Lung (tissue), 12 donors: ENCODE results near the gene ZDHHC15. TPM values are rescaled to one million over a fixed set of nuclear protein-coding genes. Genes with fewer than 3 reads are reported as not detected.
"Not testable (repeated sequence)": the region's sequence is repeated elsewhere in the genome, so short reads cannot be mapped to it uniquely, and the experiment has no call there.

Experiments used
- ATAC-seq: fragments of 200-7000 bp; cut with Tn5 transposase; one replicate; pipeline ENCODE4 v1.9.1; 2020; ENCODE audit warnings: moderate number of reproducible peaks; ENCODE audit not compliant: insufficient read depth, low FRiP score
- DNase-seq, 3 donors: peaks; one replicate each; pipeline ENCODE4 v3.0.0-alpha.2; 2013 to 2017
- H3K27ac ChIP-seq, 2 donors: one replicate each; pipeline ENCODE4 v1.5.1; 2013; ENCODE audit warnings: mild to moderate bottlenecking in 2 of 2, moderate library complexity in 2 of 2, control low read depth in 1 of 2, inconsistent platforms in 1 of 2, low read depth in 1 of 2, low read length in 1 of 2
- H3K27me3 ChIP-seq, 3 donors: one replicate each; pipeline ENCODE4 v1.5.1; 2013; ENCODE audit warnings: low read length in 2 of 3; ENCODE audit not compliant: control insufficient read depth in 3 of 3, insufficient read depth in 3 of 3
- H3K36me3 ChIP-seq, 4 donors: one replicate each; pipeline ENCODE4 v1.5.1; 2013; ENCODE audit warnings: low read length in 4 of 4, mild to moderate bottlenecking in 1 of 4, moderate library complexity in 1 of 4; ENCODE audit not compliant: control insufficient read depth in 4 of 4, insufficient read depth in 4 of 4
- H3K4me1 ChIP-seq, 5 donors: one replicate each; pipeline ENCODE4 v1.5.1; 2013; ENCODE audit warnings: low read length in 5 of 5, mild to moderate bottlenecking in 2 of 5, moderate library complexity in 1 of 5; ENCODE audit not compliant: control insufficient read depth in 5 of 5, insufficient read depth in 5 of 5
- H3K4me3 ChIP-seq: one replicate; pipeline ENCODE4 v1.5.1; 2013; ENCODE audit warnings: mild to moderate bottlenecking, control low read depth, moderate library complexity
- H3K9ac ChIP-seq, 2 donors: one replicate each; pipeline ENCODE4 v1.5.1; 2013; ENCODE audit warnings: low read length in 2 of 2, control low read depth in 1 of 2; ENCODE audit not compliant: insufficient read depth in 1 of 2
- H3K9me3 ChIP-seq, 4 donors: one replicate each; pipeline ENCODE4 v1.5.1; 2013; ENCODE audit warnings: low read length in 3 of 4, mild to moderate bottlenecking in 1 of 4, moderate library complexity in 1 of 4; ENCODE audit not compliant: control insufficient read depth in 4 of 4, insufficient read depth in 3 of 4
- WGBS, 2 donors: extraction: QIAGEN DNeasy Blood & Tissue Kit; methylation state at CpG; one replicate each; pipeline ENCODE4 v1.1.7; 2013; 5-methylcytosine and 5-hydroxymethylcytosine counted together
- polyA plus RNA-seq, 2 donors: library from polyadenylated mRNA; stranded (reverse); fragments of 200-250 nt; gene quantifications; one replicate each; pipeline ENCODE4 v1.2.1, GENCODE V29; 2013
- total RNA-seq, 2 donors: library from RNA; depleted of rRNA in 1 of 2; stranded (reverse); fragments of >200 nt in 1 of 2; gene quantifications; one replicate each; pipeline ENCODE4 v1.2.1, GENCODE V29; 2014 to 2021
- TF ChIP-seq, protein P1 (sequence below): IDR thresholded peaks from 2 replicates; pipeline ENCODE4 v1.5.1; 2012; ENCODE audit warnings: mild to moderate bottlenecking; ENCODE audit errors: control extremely low read depth, extremely low read depth
- donor health status: control.
- donor health status: control.
- donor health status: Bipolar disorder and iron deficiency.
- donor health status: healthy.
- donor health status: DM: yes; HTN: yes; CAD: no.

The ZDHHC15 gene
- total and polyA plus RNA-seq, 4 donors: 0.41 to 5.3 (median 1.2) TPM

DNA sequence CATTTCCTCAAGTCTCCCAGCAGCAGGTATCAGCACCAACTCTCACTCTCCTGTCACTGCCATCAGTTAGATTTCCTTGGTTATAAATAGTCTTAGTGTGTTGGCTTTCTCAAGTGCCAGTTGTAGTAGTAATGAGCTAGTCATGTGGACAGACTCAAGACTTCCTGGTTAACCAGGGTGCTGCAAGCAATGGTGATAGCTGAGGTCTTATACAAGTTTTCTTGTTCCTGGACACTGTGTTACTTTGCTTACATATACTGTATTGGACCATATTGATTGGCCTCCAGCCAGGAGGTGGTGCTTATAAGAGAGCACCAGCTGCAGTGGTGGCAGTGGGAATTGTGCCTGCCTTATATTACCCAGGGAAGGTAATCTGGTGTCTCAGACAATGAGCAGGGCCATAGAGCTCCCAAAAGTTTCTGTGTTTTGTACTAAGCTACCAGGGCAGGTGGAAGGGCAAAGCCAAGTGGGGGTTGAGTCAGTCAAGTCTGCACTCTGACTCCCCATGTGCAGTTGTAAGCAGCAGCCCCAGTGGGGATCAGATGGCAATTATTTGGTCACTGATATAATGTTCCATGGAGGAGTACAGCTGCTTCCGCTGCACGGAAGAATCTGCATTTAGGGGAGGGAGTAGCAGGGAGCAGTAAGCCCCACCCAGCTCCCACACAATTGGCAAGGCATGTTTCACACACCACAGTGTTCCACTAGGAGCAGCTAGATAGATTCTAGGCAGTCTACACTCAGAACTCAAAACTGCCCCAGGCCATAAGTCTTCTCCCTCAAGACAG is 24.1 kb upstream of the ZDHHC15 start:
- Histone ChIP-seq H3K27ac (peak overlapping the region in 1 of 2 donors; percentile 52), H3K4me1 (peaks cover 0 to 8% (median 4%) of the 10 kb centered on the region in 5 donors), H3K4me3 (no peak overlapping the region), H3K36me3 (no peaks in the 10 kb centered on the region), H3K9me3 (peaks cover 0 to 2% (median 0%) of the 10 kb centered on the region in 4 donors), H3K27me3 (no peaks in the 10 kb centered on the region), H3K9ac (no peak overlapping the region)
- TF ChIP-seq, protein P1, sequence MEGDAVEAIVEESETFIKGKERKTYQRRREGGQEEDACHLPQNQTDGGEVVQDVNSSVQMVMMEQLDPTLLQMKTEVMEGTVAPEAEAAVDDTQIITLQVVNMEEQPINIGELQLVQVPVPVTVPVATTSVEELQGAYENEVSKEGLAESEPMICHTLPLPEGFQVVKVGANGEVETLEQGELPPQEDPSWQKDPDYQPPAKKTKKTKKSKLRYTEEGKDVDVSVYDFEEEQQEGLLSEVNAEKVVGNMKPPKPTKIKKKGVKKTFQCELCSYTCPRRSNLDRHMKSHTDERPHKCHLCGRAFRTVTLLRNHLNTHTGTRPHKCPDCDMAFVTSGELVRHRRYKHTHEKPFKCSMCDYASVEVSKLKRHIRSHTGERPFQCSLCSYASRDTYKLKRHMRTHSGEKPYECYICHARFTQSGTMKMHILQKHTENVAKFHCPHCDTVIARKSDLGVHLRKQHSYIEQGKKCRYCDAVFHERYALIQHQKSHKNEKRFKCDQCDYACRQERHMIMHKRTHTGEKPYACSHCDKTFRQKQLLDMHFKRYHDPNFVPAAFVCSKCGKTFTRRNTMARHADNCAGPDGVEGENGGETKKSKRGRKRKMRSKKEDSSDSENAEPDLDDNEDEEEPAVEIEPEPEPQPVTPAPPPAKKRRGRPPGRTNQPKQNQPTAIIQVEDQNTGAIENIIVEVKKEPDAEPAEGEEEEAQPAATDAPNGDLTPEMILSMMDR: no peak
- DNase-seq: peak in 1 of 3 donors; percentile 19
- 49 to 59% methylated on average over 2 of the region's 2 CpGs for WGBS, 2 donors
- peak; percentile 36 for ATAC-seq

DNA sequence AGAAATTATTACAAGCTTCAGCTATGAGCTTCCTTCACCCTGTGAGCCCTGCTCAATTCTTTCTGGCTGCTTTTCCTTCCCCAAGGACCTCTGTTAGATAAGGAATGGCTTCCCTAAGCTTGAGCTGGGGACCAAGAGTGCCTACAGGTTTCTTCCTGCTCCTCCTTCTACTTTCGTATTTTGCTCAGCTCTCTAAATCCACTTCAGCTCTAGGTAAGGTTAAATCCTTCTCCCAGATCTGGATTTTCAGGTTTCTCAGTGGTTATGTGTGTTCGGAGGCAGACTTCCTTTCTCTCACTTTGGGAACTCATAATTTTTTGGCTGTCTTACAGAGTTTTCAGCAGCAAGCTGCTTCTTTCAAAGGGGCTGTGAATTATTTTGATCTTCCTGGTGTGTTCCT is 21.9 kb upstream of the ZDHHC15 start:
- no peaks in the 10 kb centered on the region for H3K36me3 ChIP-seq
- H3K4me1 ChIP-seq: peaks cover 0 to 8% (median 4%) of the 10 kb centered on the region in 5 donors
- H3K9ac ChIP-seq: no peak overlapping the region
- 31 to 36% methylated on average over 2 of the region's 2 CpGs for WGBS, 2 donors
- DNase-seq: peak in 2 of 3 donors; percentile 23 to 66
- H3K9me3 ChIP-seq: peaks cover 0 to 2% (median 0%) of the 10 kb centered on the region in 4 donors
- no peaks in the 10 kb centered on the region for H3K27me3 ChIP-seq
- no peak overlapping the region for H3K27ac ChIP-seq
- no peak for ATAC-seq
- TF ChIP-seq, protein P1: no peak
- H3K4me3 ChIP-seq: no peak overlapping the region

DNA sequence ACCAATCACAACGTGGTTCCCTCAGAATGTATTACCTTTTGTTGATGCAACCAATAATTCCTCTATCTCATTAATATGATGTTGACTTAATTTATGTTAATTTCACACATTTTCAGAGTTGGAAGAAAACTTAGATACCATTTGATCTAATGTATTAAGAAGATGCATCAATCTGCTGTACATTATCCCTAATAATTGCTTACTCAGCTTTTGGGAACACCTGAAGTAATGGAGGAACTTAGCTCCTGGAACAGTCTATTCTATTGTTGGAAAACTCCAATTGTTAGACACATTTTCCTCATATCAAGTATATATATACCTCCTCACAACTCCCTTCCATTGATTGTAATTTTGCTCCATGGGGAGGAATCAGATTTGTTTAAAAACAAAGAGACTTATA is 38.9 kb downstream of the ZDHHC15 start:
- Histone ChIP-seq H3K9ac (no peak overlapping the region), H3K4me1 (no peaks in the 10 kb centered on the region), H3K4me3 (no peak overlapping the region), H3K27me3 (no peaks in the 10 kb centered on the region), H3K9me3 (peaks cover 0 to 15% (median 7%) of the 10 kb centered on the region in 4 donors), H3K36me3 (no peaks in the 10 kb centered on the region), H3K27ac (no peak overlapping the region)
- WGBS, 2 donors: 35 to 92% methylated on average over 1 of the region's 1 CpG
- TF ChIP-seq, protein P1: no peak
- DNase-seq (no peak), ATAC-seq (no peak)

DNA sequence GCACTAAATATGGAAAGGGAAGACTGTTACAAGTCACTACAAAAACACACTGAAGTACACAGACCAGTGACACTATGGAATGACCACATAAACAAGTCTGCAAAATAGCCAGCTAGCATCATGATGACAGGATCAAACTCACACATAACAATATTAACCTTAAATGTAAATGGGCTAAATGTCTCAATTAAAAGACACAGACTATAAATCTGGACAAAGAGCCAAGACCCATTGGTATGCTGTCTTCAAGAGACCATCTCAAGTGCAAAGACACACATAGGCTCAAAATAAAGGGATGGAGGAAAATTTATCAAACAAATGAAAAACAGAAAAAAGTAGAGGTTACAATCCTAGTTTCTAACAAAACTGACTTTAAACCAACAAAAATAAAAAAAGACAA is 61.1 kb downstream of the ZDHHC15 start:
- not testable (repeated sequence) for H3K27ac ChIP-seq

More for the DNA sequence above, 61.1 kb downstream of the ZDHHC15 start:
- H3K9me3 ChIP-seq: peaks cover 0 to 23% (median 4%) of the 10 kb centered on the region in 4 donors
- not testable (repeated sequence) for H3K27me3 ChIP-seq, H3K9ac ChIP-seq, ATAC-seq, H3K4me1 ChIP-seq, H3K36me3 ChIP-seq, H3K4me3 ChIP-seq
- peak in 1 of 3 donors; percentile 3 for DNase-seq
